MM.1S (cell line): ENCODE measurements around the gene LMNA.

Experiments used
- CTCF ChIP-seq: fragments of 300-600 bp; sonication (generic); IDR thresholded peaks from 2 replicates; pipeline ENCODE4 v1.5.1; 2016; ENCODE audit warnings: antibody characterized with exemption, low read length, mixed read lengths
- EZH2 ChIP-seq: fragments of 300-600 bp; sonication (generic); optimal IDR thresholded peaks from 2 replicates; pipeline ENCODE3; 2017; ENCODE audit warnings: low read depth, mild to moderate bottlenecking, antibody characterized with exemption, low read length, mixed read lengths

- TF ChIP-seq CTCF (no peak), EZH2 (no peak)
Observed at GRCh38 chr1:156065212-156065611, 49.3 kb upstream of the LMNA start.
